ENCODE results near the gene GPBP1.
"Not testable (repeated sequence)": the region's sequence is repeated elsewhere in the genome, so short reads cannot be mapped to it uniquely, and the experiment has no call there.

The GPBP1 gene, protein sequence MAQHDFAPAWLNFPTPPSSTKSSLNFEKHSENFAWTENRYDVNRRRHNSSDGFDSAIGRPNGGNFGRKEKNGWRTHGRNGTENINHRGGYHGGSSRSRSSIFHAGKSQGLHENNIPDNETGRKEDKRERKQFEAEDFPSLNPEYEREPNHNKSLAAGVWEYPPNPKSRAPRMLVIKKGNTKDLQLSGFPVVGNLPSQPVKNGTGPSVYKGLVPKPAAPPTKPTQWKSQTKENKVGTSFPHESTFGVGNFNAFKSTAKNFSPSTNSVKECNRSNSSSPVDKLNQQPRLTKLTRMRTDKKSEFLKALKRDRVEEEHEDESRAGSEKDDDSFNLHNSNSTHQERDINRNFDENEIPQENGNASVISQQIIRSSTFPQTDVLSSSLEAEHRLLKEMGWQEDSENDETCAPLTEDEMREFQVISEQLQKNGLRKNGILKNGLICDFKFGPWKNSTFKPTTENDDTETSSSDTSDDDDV

DNA sequence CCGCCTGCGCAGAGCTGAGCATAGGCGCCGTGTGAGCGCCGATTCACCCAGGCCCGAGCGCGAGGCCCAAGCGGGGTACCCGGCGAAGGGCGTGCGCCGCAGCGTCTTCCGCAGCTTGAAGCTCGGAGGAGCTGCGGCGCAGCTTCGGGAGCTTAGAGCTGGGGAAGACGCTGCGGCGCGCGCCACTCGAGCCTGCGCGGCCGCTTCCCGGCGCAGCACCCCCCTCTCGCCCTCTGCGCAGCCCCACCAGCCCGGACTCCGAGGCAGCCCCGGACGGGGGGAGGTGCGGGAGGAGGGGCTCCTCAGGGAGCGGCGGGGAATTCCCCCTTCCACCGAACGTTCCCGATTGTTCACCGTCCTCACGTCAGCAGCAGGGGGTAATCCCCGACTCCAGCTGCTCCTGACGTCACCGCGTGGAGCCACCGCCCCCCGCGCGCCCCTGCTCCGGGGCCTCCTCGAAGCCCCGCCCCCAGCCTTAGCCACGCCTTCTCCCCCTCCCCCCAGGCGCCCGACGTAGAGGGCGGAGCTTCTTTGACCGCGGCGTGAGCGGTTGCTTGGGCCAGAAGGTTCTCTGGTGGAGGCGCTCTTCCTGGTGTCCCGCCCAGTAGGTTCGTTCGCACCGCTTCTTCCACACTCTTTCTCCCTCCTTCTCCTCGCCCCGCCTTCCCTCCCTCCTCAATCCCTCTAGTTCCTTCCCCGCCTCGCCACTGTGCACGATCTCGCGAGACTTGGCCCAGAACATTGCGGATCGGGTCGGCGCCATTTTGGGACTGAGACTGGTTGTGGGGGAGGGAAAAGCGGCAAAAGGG lies at the start of gene GPBP1:
TSS of gene GPBP1 (plus strand) at position 741 of the 809 bp plus-strand sequence. CDS start 40,072 bp downstream, outside the sequence.
- DNase-seq (ENCODE audit: low spot score): peak; percentile 98

DNA sequence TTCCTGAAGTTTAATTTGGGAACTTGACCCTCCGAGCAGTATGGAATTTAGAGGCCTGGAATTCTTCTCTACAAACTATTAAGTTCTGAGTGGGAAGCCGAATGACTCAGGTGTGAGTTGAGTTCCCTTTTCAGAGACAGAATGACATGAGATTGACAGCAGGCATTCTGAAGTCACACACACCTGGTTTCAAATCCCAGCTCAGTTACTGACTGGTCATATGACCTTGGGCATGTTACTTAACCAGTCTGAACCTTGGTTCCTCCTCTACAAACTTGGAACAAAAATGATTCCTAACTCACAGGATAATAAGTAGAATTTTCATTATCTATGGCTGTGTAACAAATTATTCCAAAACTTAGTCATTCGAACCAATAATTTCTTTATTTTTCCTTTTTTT lies 45.5 kb upstream of the GPBP1 start:
- no peak for DNase-seq (ENCODE audit: low spot score)

DNA sequence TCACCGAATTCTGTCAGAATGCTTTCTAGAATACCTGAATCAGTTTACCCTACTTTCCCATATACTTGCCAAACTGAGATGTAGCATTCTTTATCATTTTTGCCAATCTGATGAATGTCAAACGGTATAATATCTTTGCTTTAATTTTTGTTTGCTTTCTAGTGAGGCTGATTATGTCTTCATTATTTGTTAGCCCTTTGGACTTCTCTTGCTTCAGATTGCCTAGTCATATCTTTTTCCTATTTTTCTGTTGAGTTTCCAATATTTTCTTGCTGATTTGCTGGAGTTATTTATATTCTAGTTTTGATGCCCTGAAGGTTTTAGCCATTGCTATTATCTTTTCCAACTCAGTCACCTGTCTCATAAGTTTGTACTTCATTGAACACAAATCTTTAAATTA lies 40.3 kb upstream of the GPBP1 start:
- DNase-seq (ENCODE audit: low spot score): no peak

DNA sequence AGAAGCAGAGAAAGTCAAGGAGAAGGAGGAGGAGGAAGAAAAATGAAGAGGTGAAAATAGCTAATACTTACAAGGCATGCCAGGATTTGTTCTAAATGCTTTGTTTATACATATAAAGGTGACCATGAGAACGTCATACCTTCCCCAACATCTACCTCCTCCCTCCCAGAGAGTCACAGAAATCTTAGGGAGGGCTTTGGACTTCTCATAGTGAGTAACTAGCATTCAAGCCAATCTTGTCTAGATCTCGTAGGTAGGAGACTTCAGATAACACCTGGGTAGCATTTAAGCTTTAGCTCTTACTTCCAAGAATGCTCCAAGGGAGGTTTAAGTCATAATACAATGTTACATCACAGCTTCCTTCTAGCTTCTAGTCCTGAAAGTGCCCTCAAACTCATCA lies 36.5 kb upstream of the GPBP1 start:
- DNase-seq (ENCODE audit: low spot score): no peak

DNA sequence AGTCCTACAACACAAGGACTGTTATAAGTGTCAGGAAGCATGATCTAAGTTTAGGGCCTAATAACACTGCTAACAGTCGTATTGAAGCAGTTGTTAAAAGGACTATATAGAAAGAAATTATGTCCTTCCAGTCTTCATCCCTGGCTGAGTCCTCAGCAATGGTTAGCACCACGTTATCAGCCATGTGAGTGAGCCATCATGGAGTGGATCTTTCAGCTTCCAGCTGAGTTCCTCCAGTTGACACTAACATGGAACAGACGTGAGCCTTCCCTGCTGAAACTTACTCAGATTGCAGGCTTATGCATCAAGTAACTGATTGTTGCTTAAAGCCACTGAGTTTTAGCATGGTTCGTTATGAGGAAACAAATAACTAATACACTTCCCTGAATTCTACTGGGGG lies 21.5 kb upstream of the GPBP1 start:
- no peak for DNase-seq (ENCODE audit: low spot score)

DNA sequence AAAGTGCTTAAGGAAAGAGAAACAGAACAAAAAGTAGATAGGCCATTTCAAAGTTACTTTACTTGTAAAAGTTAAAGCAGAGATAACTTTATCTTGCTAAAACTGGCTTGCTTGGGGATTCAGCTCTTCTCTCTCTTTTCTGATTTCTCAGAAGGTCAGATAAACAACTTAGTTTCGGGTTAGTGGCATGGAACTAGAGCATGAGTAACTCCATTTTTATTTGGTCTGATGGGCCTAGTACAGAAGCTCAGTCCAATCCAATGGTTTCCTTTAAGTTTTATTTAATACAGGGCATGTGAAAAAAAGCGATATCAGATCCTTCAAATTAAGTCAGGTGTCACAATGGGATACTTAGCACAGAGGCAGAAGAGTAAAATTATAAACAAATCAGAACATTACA lies 18.8 kb upstream of the GPBP1 start:
- no peak for DNase-seq (ENCODE audit: low spot score)

DNA sequence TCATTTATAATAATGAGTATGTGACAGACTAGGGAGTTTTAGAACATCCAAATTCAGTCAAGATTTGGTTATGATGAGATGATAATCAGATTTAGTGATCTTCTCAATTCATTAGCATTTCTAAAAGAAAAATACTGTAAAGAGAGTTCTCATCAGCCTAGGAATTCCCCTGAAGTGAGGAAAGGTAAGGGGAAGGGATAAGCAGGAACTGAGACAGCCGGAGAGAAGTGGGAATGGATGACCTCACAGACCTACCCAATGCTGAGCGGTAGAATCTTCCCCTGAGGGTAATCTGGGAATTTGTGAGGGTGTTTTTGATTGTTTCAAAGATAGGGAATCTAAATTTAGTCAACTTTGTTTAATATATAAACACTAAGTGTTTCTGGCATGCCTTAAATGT lies 16.7 kb upstream of the GPBP1 start:
- no peak for DNase-seq (ENCODE audit: low spot score)

DNA sequence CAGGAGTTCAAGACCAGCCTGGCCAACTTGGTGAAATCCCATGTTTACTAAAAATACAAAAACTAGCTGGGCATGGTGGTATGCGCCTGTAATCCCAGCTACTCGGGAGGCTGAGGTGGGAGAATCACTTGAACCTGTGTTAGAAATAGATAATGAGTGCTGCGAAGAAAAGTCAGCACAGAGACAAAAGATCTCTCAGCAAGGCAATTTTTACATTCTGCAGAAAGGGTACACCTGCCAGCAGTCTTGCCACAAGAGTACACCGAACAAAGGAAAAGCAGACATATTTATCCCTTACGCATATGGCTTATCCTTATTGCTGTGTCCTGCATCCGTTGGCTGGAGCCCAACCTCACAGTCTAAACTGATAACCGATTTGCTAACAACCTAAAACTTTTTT lies 16.2 kb upstream of the GPBP1 start:
- no peak for DNase-seq (ENCODE audit: low spot score)

DNA sequence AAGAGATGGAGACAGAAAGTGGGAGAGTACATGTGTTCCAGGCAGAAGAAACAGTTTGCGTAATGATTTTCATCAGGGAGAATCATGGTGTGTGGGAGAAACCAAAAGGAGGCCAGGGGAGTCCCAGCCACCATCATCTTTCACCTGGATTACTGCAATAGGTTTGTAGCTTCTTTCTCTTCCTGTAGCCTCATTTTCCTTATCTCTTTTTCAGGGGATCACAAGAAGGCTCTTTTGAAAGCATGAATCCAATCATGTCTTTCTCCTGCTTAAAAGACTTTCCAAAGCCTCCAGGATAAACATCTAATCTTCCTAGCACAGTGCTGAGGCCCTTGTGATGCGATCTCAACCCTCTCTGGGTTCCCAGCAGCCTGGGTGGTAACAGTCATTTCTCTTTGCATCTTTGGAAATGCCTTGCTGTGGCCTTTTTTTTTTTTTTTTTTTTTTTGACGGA lies 10.3 kb upstream of the GPBP1 start:
- no peak for DNase-seq (ENCODE audit: low spot score)

DNA sequence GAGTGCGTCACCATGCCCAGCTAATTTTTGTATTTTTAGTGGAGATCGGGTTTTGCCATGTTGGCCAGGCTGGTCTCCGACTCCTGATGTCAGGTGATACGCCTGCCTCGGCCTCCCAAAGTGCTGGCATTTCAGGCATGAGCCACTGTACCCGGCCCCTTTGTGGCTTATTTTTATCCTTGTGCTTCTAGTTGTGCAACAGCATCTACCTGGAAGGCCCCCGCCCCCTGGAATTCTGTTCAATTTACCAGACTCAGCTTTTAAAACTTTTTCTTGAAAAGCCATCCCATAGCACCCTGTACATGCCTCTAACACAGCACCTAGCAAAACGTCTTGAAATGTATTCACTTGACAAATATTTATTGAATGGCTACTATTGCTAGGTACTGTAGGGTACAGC lies 9.7 kb upstream of the GPBP1 start:
- no peak for DNase-seq (ENCODE audit: low spot score)

DNA sequence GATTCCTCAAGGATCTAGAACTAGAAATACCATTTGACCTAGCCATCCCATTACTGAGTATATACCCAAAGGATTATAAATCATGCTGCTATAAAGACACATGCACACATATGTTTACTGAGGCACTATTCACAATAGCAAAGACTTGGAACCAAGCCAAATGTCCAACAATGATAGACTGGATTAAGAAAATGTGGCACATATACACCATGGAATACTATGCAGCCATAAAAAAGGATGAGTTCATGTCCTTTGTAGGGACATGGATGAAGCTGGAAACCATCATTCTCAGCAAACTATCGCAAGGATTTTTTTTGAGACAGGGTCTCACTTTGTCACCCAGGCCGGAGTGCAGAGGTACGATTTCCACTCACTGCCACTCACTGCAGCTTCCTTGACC lies 8.7 kb upstream of the GPBP1 start:
- not testable (repeated sequence) for DNase-seq (ENCODE audit: low spot score)

DNA sequence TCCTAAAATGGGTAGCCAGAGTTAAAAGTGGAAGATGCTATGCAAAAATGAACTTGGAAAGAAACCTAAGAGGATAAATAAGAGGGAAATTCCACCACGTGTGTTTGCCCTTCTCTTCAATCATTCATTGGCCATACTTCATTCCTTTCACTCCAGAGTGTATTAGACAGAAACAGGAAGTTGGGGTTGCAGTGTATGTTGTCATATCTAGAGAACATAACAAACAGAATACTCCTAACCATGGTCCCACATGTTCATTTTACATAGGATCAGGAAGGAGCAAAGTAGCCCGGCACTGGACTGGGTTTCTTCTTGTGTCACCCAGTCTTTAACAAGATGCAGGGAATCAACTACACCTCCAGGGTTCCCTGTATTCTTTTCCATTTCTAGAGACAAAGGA lies 7.6 kb upstream of the GPBP1 start:
- DNase-seq (ENCODE audit: low spot score): no peak

DNA sequence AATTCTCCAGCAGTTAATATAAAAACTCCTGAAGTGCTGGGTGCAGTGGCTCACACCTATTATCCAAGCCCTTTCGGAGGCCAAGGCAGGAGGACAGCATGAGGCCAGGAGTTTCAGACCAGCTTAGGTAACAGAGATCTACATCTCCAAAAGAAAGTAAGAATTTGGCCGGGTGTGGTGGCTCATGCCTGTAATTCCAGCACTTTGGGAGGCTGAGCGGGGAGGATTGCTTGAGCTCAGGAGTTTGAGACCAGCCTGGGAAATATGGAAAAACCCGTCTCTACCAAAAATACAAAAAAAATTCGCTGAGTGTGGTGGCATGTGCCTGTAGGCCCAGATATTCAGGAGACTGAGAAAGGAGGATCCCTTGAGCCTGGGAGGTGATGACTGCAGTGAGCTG lies 6.7 kb upstream of the GPBP1 start:
- DNase-seq (ENCODE audit: low spot score): no peak

DNA sequence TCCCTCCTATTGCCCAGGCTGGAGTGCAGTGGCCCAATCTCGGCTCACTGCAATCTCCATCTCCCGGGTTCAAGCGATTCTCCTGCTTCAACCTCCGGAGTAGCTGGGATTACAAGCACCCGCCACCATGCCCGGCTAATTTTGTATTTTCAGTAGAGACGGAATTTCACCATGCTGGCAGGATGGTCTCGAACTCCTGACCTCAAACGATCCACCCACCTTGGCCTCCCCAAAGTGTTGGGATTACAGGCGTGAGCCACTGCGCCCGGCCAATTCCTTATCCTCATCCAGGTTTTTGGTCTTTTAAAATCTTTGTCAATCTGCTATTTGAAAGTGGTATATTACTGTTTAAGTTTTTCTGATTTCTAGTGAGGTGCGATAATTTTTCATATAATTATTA lies 3.7 kb upstream of the GPBP1 start:
- DNase-seq (ENCODE audit: low spot score): not testable (repeated sequence)

DNA sequence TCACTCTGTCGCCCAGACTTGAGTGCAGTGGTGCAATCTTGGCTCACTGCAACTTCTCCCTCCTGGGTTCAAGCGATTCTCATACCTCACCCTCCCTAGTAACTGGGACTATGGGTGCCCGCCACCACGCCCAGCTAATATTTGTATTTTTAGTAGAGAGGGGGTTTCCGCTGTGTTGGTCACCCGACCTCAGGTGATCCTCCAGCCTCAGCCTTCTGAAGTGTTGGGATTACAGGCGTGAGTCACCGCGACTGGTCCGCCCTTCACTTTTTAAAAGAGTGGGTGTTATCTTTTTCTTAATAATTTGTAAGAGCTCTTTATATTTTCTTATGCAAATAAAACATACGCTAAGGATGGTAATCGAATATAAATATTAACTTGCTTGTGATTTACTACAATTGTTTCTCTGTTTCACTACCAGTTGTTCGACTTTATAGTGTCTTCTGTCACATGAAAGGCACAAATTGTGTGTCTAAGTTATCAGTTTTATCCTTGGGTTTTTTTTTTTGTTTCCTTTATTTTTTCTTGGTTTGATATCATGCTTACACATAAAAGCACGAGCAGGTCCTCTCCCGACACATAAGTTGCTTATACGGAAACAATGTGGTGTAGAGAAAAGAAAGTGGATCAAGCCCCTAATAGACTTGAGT lies 1.9 kb upstream of the GPBP1 start:
- no peak for DNase-seq (ENCODE audit: low spot score)

DNA sequence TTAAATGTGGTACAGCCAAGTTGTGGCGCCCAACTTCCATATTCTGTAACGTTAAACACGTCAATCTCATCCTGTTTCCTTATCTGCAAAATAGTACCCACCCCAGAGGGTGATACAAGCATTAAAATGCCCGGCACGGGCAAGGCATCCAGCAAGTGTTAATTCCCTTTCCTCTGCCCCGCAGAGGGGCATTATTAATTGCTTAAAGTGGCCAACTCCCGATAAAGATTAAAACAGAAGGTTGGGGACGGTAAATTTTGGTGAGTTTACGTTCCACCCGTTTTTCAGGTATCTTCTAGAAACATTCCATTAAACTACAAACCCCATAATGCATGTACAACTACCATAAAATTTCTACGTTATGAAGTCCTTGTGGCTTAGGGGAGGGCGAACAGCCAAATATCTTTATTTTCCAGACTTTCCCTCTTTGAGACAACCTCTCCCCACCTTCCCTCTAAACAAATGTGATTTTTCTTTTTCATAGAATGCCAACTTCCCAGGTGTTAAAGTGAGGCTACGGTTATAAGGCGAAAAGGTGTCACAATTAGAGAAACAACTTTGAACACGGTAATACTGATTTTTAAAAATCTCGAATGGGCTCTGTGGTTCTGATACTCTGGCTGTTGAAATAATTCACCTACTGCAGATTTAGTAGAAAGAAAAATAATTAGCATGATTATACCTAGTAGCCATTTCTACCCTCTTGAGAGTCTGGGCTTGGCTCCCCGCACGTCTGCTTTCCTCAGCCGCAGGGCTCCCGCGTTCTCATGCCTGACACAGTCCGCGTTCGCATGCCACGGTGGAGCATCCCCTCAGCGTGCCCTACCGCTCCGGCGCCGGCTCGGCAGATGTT lies 1.2 kb upstream of the GPBP1 start:
- peak; percentile 26 for DNase-seq (ENCODE audit: low spot score)

DNA sequence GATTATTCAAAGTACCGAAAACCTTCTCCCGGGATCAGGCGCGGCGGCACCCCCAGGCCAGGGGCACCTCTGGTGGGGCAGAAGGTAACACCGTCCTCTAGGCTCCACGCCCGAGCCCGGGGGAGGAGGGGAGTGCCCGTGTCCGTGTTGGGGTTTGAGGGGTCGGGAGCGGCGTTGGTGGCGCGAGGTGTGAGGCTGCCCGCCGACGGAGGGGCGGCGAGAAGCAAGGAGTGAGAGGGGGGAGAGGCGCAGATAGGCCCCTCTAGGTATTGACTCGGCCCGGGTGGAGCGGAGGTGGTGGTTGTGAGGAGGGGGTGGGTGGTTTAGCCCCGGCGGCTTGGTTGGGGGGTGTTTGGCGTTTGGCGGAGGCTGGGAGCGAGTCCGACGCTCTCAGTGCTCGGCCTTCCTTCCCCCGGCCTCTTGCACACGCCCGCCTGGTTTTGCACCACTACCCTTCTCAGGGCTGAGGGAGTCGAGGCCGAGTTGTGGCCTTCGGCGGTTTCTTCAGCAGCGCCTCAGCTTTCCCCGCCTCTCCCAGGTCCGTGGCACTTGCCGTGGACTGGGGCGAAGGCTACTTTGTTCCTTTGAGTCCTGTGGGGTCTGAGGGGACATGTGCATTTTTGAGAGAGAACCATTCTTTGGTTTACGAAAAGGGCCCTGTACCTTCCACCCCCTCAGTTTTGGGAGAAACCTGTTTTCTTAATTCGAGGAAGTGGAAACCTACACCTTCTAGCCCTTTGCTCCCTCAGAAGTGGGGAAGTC lies 450 bp downstream of the GPBP1 start:
- peak; percentile 41 for DNase-seq (ENCODE audit: low spot score)

DNA sequence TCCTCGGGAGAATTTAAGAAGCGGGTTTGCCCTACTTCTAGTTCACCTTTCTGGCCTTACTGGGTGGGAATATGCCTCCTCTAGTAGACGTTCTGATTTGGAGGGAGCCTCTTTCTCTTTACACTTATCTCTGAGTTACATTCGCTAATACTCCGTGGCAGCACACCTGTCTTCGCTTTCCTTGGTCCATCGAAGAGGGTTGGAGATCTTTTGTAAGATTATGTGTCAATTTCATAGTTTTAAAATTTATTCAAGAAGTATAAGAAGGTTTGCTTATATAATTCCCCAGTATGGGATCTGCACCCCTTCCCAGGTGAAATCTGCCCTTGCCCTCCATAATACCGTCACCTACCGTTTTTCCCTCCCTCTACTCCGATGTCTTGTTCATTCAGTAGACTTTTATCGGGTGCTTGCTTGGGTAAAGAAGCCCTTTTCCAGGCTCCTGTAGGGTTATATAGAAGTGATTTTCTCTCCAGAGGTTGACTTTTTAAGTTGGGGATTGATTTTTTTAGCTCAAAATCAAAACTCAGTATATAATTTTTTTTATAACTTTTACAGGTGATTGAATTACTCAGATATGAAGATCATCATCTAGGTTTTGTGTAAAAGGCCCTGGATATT lies 1.1 kb downstream of the GPBP1 start:
- DNase-seq (ENCODE audit: low spot score): no peak

DNA sequence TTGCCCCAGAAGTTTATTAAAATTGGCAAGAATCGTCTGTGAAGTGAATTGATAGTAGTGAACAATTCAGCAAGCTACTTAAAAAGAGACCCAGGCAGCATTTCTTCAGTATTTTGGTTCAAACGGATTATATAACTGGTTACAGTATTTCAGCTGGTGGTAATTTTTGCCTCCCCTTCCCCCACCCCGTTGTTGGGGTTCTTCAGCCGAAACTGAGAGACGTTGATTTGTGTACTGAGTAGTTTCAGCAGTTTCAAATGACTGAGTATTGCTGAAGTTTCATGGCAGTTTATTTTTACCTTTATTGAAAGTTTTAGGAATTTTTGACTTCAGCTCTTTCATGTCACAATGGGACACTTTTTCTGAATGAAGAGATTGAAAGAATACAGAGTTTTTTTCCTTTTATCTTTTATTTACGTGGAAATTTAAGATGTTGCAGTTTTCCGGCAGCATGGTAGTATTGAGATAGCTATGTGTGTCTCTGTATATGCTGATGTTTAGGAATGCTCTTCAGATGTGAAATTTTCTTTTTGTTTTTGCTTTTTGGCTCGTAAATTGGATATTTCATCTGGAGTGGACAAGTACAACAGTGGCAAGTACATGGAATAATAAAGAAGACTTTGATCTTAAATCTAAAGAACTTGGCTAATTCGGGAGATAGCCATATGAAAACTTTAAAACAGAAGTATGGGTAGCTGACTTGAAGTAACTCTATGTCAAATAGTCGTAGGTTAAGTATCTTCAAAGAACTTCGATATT lies 1.9 kb downstream of the GPBP1 start:
- DNase-seq (ENCODE audit: low spot score): peak; percentile 34
